ENCODE measurements around the gene SELPLG.
A peak's percentile ranks its signal among the peaks of the same experiment; 100 is the strongest.

Gene SELPLG

GRCh38 chr12:108643941-108644810 lies 10.5 kb upstream of the SELPLG start:
- Histone ChIP-seq H3K4me3 (ENCODE audit: low read depth, low read length) (no peak overlapping the region), H3K4me1 (ENCODE audit: control insufficient read depth, insufficient read depth, low read length) (peaks cover 3% of the 10 kb centered on the region), H3K36me3 (ENCODE audit: control insufficient read depth, insufficient read depth, low read length) (peaks cover 15% of the 10 kb centered on the region), H3K9ac (ENCODE audit: low read depth, low read length) (no peak overlapping the region), H3K9me3 (ENCODE audit: control insufficient read depth, insufficient read depth, low read length) (no peaks in the 10 kb centered on the region), H3K27me3 (ENCODE audit: control insufficient read depth, insufficient read depth, low read length) (no peaks in the 10 kb centered on the region)

GRCh38 chr12:108642899-108643654 lies 9.4 kb upstream of the SELPLG start:
- peaks cover 7% of the 10 kb centered on the region for H3K36me3 ChIP-seq (ENCODE audit: control insufficient read depth, insufficient read depth, low read length)
- H3K9me3 ChIP-seq (ENCODE audit: control insufficient read depth, insufficient read depth, low read length) = no peaks in the 10 kb centered on the region
- H3K9ac ChIP-seq (ENCODE audit: low read depth, low read length) = no peak overlapping the region
- H3K27me3 ChIP-seq (ENCODE audit: control insufficient read depth, insufficient read depth, low read length) = no peaks in the 10 kb centered on the region
- H3K4me1 ChIP-seq (ENCODE audit: control insufficient read depth, insufficient read depth, low read length) = peaks cover 12% of the 10 kb centered on the region
- H3K4me3 ChIP-seq (ENCODE audit: low read depth, low read length) = no peak overlapping the region

GRCh38 chr12:108642269-108642870 lies 8.7 kb upstream of the SELPLG start:
- Histone ChIP-seq H3K36me3 (ENCODE audit: control insufficient read depth, insufficient read depth, low read length) (peaks cover 7% of the 10 kb centered on the region), H3K4me1 (ENCODE audit: control insufficient read depth, insufficient read depth, low read length) (peaks cover 19% of the 10 kb centered on the region), H3K27me3 (ENCODE audit: control insufficient read depth, insufficient read depth, low read length) (no peaks in the 10 kb centered on the region), H3K4me3 (ENCODE audit: low read depth, low read length) (no peak overlapping the region), H3K9me3 (ENCODE audit: control insufficient read depth, insufficient read depth, low read length) (no peaks in the 10 kb centered on the region), H3K9ac (ENCODE audit: low read depth, low read length) (no peak overlapping the region)

- no peaks in the 10 kb centered on the region for H3K9me3 ChIP-seq (ENCODE audit: control insufficient read depth, insufficient read depth, low read length)
- no peaks in the 10 kb centered on the region for H3K27me3 ChIP-seq (ENCODE audit: control insufficient read depth, insufficient read depth, low read length)
- H3K4me1 ChIP-seq (ENCODE audit: control insufficient read depth, insufficient read depth, low read length) = peaks cover 24% of the 10 kb centered on the region
- H3K36me3 ChIP-seq (ENCODE audit: control insufficient read depth, insufficient read depth, low read length) = peaks cover 7% of the 10 kb centered on the region
- H3K9ac ChIP-seq (ENCODE audit: low read depth, low read length) = no peak overlapping the region
- H3K4me3 ChIP-seq (ENCODE audit: low read depth, low read length) = no peak overlapping the region
Measured at GRCh38 chr12:108641446-108642268, 8.0 kb upstream of the SELPLG start.

GRCh38 chr12:108640802-108641445 lies 7.2 kb upstream of the SELPLG start:
- Histone ChIP-seq H3K36me3 (ENCODE audit: control insufficient read depth, insufficient read depth, low read length) (peaks cover 2% of the 10 kb centered on the region), H3K4me1 (ENCODE audit: control insufficient read depth, insufficient read depth, low read length) (peaks cover 24% of the 10 kb centered on the region), H3K4me3 (ENCODE audit: low read depth, low read length) (no peak overlapping the region), H3K27me3 (ENCODE audit: control insufficient read depth, insufficient read depth, low read length) (no peaks in the 10 kb centered on the region), H3K9ac (ENCODE audit: low read depth, low read length) (no peak overlapping the region), H3K9me3 (ENCODE audit: control insufficient read depth, insufficient read depth, low read length) (no peaks in the 10 kb centered on the region)

- H3K9me3 ChIP-seq (ENCODE audit: control insufficient read depth, insufficient read depth, low read length) = no peaks in the 10 kb centered on the region
- peak overlapping the region; percentile 28 for H3K9ac ChIP-seq (ENCODE audit: low read depth, low read length)
- no peak overlapping the region for H3K4me3 ChIP-seq (ENCODE audit: low read depth, low read length)
- H3K36me3 ChIP-seq (ENCODE audit: control insufficient read depth, insufficient read depth, low read length) = no peaks in the 10 kb centered on the region
- peaks cover 36% of the 10 kb centered on the region for H3K4me1 ChIP-seq (ENCODE audit: control insufficient read depth, insufficient read depth, low read length)
- no peaks in the 10 kb centered on the region for H3K27me3 ChIP-seq (ENCODE audit: control insufficient read depth, insufficient read depth, low read length)
Measured at GRCh38 chr12:108638997-108639822, 5.5 kb upstream of the SELPLG start.

- Histone ChIP-seq H3K27me3 (ENCODE audit: control insufficient read depth, insufficient read depth, low read length) (no peaks in the 10 kb centered on the region), H3K9me3 (ENCODE audit: control insufficient read depth, insufficient read depth, low read length) (no peaks in the 10 kb centered on the region), H3K4me1 (ENCODE audit: control insufficient read depth, insufficient read depth, low read length) (peaks cover 37% of the 10 kb centered on the region), H3K9ac (ENCODE audit: low read depth, low read length) (peak overlapping the region; percentile 28), H3K4me3 (ENCODE audit: low read depth, low read length) (peak overlapping the region; percentile 8), H3K36me3 (ENCODE audit: control insufficient read depth, insufficient read depth, low read length) (no peaks in the 10 kb centered on the region)
Measured at GRCh38 chr12:108638141-108638827, 4.6 kb upstream of the SELPLG start.

GRCh38 chr12:108637222-108637971 lies 3.7 kb upstream of the SELPLG start:
- Histone ChIP-seq H3K9ac (ENCODE audit: low read depth, low read length) (no peak overlapping the region), H3K4me3 (ENCODE audit: low read depth, low read length) (no peak overlapping the region), H3K4me1 (ENCODE audit: control insufficient read depth, insufficient read depth, low read length) (peaks cover 37% of the 10 kb centered on the region)

GRCh38 chr12:108635997-108636808 lies 2.5 kb upstream of the SELPLG start:
- no peak overlapping the region for H3K4me3 ChIP-seq (ENCODE audit: low read depth, low read length)
- no peaks in the 10 kb centered on the region for H3K27me3 ChIP-seq (ENCODE audit: control insufficient read depth, insufficient read depth, low read length)
- H3K36me3 ChIP-seq (ENCODE audit: control insufficient read depth, insufficient read depth, low read length) = no peaks in the 10 kb centered on the region
- no peaks in the 10 kb centered on the region for H3K9me3 ChIP-seq (ENCODE audit: control insufficient read depth, insufficient read depth, low read length)
- H3K9ac ChIP-seq (ENCODE audit: low read depth, low read length) = no peak overlapping the region
- H3K4me1 ChIP-seq (ENCODE audit: control insufficient read depth, insufficient read depth, low read length) = peaks cover 37% of the 10 kb centered on the region

More at GRCh38 chr12:108637222-108637971, 3.7 kb upstream of the SELPLG start:
- Histone ChIP-seq H3K36me3 (ENCODE audit: control insufficient read depth, insufficient read depth, low read length) (no peaks in the 10 kb centered on the region), H3K9me3 (ENCODE audit: control insufficient read depth, insufficient read depth, low read length) (no peaks in the 10 kb centered on the region), H3K27me3 (ENCODE audit: control insufficient read depth, insufficient read depth, low read length) (no peaks in the 10 kb centered on the region)

Measured in iPS-15b (cell line).